ENCODE data around the gene XCR1.

- TF ChIP-seq CTCF (conservative IDR thresholded peaks at IDR 0.05) (no peak), ZFX (IDR thresholded peaks at IDR 0.05) (no peak)
Observed at GRCh38 chr3:46031747-46032146, 4.5 kb upstream of the XCR1 start.

Data from C4-2B (cell line).